ENCODE results near the gene PAPSS2.
"Not testable (repeated sequence)": the region's sequence is repeated elsewhere in the genome, so short reads cannot be mapped to it uniquely, and the experiment has no call there.

Gene PAPSS2

GRCh38 chr10:87618566-87619423 lies 40.9 kb upstream of the PAPSS2 start:
- no peak for TF ChIP-seq CTCF (IDR thresholded peaks at IDR 0.05; ENCODE audit: low read depth, low read length)
- Histone ChIP-seq H3K9me3 (ENCODE audit: severe bottlenecking) (no peaks in the 10 kb centered on the region), H3K27me3 (ENCODE audit: insufficient read depth, low read depth, severe bottlenecking) (no peaks in the 10 kb centered on the region), H3K4me3 (ENCODE audit: low read depth, low read length) (no peak overlapping the region), H3K36me3 (no peaks in the 10 kb centered on the region), H3K27ac (no peak overlapping the region)
- peak; percentile 11 for DNase-seq

- no peak for DNase-seq
- no peaks in the 10 kb centered on the region for H3K27me3 ChIP-seq (ENCODE audit: insufficient read depth, low read depth, severe bottlenecking)
- H3K4me3 ChIP-seq (ENCODE audit: low read depth, low read length): no peak overlapping the region
- no peak overlapping the region for H3K27ac ChIP-seq
- no peaks in the 10 kb centered on the region for H3K36me3 ChIP-seq
- H3K9me3 ChIP-seq (ENCODE audit: severe bottlenecking): no peaks in the 10 kb centered on the region
- TF ChIP-seq CTCF (IDR thresholded peaks at IDR 0.05; ENCODE audit: low read depth, low read length): no peak
These were observed 40.0 kb upstream of the PAPSS2 start for GRCh38 chr10:87619705-87620104.

GRCh38 chr10:87621440-87621839 lies 38.2 kb upstream of the PAPSS2 start:
- not testable (repeated sequence) for DNase-seq; H3K4me3 ChIP-seq (ENCODE audit: low read depth, low read length); H3K9me3 ChIP-seq (ENCODE audit: severe bottlenecking); H3K27me3 ChIP-seq (ENCODE audit: insufficient read depth, low read depth, severe bottlenecking); H3K27ac ChIP-seq; H3K36me3 ChIP-seq

GRCh38 chr10:87622314-87623004 lies 37.2 kb upstream of the PAPSS2 start:
- Histone ChIP-seq H3K36me3 (no peaks in the 10 kb centered on the region), H3K27ac (no peak overlapping the region)

GRCh38 chr10:87623191-87623590 lies 36.5 kb upstream of the PAPSS2 start:
- no peak for TF ChIP-seq CTCF (IDR thresholded peaks at IDR 0.05; ENCODE audit: low read depth, low read length)
- Histone ChIP-seq H3K4me3 (ENCODE audit: low read depth, low read length) (no peak overlapping the region), H3K9me3 (ENCODE audit: severe bottlenecking) (no peaks in the 10 kb centered on the region), H3K27me3 (ENCODE audit: insufficient read depth, low read depth, severe bottlenecking) (no peaks in the 10 kb centered on the region), H3K27ac (no peak overlapping the region), H3K36me3 (no peaks in the 10 kb centered on the region)
- DNase-seq: no peak

More at GRCh38 chr10:87622314-87623004, 37.2 kb upstream of the PAPSS2 start:
- no peak overlapping the region for H3K4me3 ChIP-seq (ENCODE audit: low read depth, low read length)
- peak; percentile 32; the same call in 1 of the 2 replicates for TF ChIP-seq CTCF (IDR thresholded peaks at IDR 0.05; ENCODE audit: low read depth, low read length)
- DNase-seq: peak; percentile 15
- H3K27me3 ChIP-seq (ENCODE audit: insufficient read depth, low read depth, severe bottlenecking): no peaks in the 10 kb centered on the region
- no peaks in the 10 kb centered on the region for H3K9me3 ChIP-seq (ENCODE audit: severe bottlenecking)

- Histone ChIP-seq H3K36me3 (no peaks in the 10 kb centered on the region), H3K4me3 (ENCODE audit: low read depth, low read length) (no peak overlapping the region), H3K9me3 (ENCODE audit: severe bottlenecking) (no peaks in the 10 kb centered on the region), H3K27ac (no peak overlapping the region), H3K27me3 (ENCODE audit: insufficient read depth, low read depth, severe bottlenecking) (no peaks in the 10 kb centered on the region)
- no peak for TF ChIP-seq CTCF (IDR thresholded peaks at IDR 0.05; ENCODE audit: low read depth, low read length)
- no peak for DNase-seq
These were observed 34.0 kb upstream of the PAPSS2 start for GRCh38 chr10:87625661-87626060.

Measured in WERI-Rb-1 (cell line).